Hippocampal formation (tissue), 2 donors: ENCODE results near the gene MYMX.
A peak's percentile ranks its signal among the peaks of the same experiment; 100 is the strongest.
"Not testable (repeated sequence)": the region's sequence is repeated elsewhere in the genome, so short reads cannot be mapped to it uniquely, and the experiment has no call there.

Experiments
- DNase-seq, 2 donors: peaks; one replicate each; lab custom pipeline; 2025; lab: John Stamatoyannopoulos, UW

MYMX gene

DNA sequence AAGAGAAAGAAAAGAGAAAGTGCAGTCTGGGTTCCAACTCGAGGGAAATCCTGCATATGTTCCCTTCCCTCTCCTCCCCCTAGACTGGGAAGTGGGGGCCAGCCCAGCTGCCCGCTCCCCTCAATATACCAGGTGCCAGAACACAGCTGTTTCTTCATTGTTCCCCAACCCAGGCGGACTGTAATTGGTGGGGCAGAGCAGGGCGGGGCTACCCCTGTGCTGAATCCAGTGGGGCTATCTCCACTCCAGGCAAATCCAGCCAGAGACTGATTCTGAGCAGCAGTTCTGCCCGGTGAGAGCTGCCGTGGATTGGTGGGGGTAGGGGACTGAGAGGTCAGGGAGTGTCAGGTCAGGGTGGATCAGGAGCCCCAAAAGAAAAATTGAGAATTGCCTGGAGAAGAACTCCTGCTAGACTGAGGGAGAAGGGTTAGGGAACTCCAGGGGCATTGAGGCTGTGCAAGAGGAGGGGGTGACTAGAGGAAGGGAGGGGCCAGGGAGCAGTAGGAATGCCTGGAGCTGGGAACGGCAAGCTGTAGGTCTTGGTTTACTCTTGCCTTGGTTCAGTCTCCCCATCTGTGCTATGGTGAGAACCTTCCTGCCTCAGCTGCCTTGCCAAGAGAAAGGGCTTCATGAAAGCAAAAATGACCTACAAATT lies at the start of gene MYMX:
Gene MYMX (plus strand): TSS at position 250 of the 655 bp plus-strand sequence. CDS start 546 bp downstream, outside the sequence.
- DNase-seq: no peak

DNA sequence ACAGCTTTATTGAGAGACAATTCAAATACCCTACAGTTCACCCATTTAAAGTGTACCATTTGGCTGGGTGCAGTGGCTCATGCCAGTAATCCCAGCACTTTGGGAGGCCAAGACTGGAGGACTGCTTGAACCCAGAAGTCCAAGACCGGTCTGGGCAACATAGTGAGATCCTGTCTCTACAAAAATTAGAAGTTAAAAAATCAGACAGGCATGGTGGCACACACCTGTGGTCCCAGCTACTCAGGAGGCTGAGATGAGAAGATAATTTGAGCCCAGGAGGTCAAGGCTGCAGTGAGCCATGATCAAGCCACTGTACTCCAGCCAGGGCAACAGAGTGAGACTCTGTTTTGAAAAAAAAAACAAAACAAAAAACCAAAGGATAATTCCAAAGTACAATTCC lies 49.2 kb upstream of the MYMX start:
- DNase-seq: no peak

DNA sequence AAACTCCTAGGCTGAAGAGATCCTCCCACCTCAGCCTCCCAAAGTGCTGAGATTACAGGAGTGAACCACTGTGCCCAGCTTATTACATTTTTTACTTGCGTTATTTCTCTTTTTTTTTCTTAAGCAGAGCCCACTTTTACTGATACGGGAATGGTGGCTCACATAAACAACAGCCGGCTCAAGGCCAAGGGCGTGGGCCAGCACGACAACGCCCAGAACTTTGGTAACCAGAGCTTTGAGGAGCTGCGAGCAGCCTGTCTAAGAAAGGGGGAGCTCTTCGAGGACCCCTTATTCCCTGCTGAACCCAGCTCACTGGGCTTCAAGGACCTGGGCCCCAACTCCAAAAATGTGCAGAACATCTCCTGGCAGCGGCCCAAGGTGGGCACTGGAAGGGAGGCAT lies 47.6 kb upstream of the MYMX start:
- no peak for DNase-seq

DNA sequence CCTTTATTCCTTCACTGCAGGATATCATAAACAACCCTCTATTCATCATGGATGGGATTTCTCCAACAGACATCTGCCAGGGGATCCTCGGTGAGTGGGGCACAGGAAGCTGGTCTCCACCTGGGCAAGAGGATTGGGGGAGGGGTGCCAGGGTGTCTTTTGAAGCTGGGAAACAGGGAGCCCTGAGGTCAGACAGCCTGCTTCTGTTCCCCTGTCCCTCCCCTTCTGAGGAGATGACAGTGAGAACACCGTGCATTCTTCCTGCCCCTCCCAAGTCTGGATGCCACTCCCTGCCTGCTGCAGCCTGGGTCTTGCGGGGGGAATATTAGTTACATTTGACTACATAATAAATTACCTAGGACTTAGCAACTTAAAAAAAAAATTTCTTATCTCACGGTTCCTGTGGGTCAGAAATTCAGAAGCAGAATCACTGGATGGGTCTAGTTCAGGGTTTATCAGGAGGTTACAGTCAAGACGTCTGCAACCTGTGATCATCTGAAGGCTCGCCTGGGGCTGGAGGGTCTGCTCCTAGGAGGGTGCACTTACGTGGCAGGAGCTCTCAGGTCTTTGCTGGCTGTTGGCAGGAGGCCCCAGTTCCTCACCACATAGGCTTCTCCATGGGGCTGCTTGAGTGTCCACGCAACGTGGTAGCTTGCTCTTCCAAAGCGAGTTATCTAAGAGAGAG lies 46.7 kb upstream of the MYMX start:
- no peak for DNase-seq

DNA sequence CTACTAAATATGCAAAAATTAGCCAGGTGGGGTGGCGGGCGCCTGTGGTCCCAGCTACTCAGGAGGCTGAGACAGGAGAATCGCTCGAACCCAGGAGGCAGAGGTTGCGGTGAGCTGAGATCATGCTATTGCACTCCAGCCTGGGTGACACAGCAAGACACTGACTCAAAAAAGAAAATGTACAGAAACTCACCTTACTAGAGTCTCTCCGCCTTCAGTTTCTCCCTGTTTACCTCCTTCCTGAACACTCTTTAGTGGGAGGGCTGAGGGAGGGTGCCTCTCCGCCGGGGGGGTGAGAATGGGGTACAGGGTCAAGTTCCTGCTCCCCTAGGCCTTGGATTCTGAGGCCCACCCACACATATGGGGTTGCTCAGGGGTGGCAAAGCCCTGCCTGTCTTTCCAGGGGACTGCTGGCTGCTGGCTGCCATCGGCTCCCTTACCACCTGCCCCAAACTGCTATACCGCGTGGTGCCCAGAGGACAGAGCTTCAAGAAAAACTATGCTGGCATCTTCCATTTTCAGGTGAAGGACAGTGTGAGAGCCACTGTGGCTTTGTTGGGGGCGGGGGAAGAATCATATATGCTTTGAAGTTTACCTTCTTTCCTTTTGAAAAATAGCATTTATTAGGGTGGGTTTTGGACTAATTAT lies 44.7 kb upstream of the MYMX start:
- no peak for DNase-seq

DNA sequence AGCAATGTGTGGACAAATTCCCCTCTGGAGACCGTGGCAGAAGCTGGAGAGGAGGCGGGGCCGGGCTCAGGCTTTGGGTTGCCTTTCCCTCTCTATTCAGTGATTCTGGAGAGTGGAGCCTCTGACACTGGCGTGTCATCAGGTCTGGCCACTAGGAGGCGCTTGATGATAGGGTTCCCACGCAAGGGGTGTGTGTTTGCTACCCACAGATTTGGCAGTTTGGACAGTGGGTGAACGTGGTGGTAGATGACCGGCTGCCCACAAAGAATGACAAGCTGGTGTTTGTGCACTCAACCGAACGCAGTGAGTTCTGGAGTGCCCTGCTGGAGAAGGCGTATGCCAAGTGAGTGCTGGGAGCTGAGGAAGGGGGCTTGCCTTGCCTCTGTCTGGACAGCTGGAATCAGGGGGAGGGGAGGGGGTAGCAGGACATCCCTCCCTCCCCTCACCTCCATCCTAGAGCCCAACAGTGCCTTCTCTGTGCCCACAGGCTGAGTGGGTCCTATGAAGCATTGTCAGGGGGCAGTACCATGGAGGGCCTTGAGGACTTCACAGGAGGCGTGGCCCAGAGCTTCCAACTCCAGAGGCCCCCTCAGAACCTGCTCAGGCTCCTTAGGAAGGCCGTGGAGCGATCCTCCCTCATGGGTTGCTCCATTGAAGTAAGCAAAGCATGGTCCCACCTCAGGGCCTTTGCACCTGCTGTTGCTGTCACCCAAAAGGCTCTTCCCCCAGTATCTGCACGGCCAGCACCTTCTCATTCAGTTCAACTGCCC lies 43.8 kb upstream of the MYMX start:
- peak; percentile 53 to 62 for DNase-seq

DNA sequence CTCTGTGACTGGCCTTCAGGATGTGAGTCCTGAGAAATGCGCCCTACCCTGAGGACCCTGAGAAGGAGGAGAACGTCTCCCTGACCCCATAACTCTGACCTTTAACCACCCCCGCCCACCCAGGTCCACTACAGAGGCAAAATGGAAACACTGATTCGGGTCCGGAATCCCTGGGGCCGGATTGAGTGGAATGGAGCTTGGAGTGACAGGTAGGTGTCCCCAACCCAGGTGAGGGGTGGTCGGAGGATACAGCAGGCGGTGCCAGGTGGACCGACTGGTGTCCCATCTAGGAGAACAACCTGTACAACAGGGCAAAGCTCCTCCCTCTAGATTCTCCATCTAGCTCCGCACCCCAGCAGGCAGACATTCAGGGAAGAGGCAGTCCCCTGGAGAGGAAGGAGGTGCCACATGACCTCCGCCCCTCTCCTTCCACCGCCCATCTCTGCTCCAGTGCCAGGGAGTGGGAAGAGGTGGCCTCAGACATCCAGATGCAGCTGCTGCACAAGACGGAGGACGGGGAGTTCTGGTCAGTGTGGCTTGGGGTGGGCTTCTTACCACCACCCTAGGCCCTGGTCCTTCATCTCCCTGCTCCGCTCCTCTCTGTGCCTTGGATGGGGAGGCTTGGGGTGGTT lies 40.5 kb upstream of the MYMX start:
- no peak for DNase-seq

DNA sequence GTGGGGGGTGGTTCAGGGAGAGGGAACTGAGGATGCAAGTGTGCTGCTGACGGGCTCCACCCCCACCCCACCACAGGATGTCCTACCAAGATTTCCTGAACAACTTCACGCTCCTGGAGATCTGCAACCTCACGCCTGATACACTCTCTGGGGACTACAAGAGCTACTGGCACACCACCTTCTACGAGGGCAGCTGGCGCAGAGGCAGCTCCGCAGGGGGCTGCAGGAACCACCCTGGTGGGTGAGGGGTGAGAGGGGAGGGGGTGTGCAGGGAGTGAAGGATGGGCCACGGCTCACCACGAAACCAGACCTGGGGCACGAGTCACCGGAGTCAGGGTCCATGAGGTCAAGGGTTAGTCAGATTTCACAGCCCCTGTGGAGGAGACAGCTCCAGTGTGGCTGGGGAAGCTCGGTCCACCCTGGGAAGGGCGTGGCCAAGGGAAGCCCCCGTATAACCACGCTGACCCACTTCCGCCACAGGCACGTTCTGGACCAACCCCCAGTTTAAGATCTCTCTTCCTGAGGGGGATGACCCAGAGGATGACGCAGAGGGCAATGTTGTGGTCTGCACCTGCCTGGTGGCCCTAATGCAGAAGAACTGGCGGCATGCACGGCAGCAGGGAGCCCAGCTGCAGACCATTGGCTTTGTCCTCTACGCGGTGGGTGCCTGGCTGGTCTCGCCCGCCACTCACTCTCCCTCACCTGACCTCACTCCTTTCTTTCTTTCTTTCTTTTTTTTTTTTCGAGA lies 39.8 kb upstream of the MYMX start:
- no peak for DNase-seq

DNA sequence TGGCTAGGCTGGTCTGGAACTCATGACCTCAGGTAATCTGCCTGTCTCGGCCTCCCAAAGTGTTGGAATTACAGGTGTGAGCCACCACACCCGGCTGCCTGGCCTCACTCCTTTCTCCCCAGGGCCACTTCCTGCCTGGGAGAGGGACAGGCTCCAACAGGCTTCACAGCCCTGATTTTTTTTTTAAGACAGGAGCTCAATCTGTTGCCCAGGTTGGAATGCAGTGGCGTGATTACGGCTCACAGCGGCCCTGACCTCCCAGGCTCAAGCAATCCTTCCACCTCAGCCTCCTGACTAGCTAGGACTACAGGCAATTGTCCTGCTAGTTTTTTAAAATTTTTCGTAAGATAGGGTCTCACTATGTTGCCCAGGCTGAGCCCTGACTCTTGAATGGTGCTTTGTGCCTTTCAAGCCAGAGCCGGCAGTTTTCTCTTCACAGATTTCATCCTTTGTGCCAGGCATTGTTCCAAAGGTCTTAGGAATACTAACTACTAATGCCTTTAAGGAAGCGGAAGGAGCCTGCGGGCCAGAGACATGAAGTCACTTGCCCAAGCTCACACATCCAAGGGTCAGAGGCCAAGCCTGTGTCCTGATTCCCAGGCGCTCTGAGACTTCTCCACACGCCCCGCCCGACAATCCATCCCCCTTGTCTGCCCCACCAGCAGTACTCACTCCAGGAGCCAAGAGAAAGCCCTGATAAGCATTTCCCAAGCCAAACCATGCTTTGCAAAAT lies 38.9 kb upstream of the MYMX start:
- DNase-seq: no peak

DNA sequence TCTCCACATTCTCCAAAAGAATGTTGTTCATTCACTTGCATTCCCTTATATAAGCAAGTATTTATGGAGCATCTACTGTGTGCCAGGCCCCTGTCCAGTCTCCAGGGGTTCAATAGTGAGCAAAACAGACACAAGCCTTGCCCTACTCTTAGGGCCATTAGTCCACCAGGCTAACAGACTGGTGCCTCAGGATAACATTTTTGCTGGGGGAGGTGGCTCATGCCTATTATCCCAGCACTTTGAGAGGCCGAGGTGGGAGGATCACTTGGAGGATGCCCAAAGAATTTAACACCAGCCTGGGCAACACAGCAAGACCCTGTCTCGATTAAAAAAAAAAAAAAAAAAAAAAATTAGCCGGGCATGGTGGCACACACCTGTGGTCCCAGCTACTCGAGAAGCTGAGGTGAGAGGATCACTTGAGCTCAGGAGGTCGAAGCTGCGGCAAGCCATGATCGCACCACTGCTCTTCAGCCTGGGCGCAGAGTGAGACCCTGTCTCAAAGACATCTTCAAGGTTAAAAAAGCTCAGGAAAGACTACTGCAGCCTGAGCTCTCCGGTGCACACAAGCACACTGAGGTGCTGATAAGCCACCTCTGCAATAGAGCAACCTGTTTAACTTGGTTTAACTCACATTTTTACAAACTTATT lies 38.2 kb upstream of the MYMX start:
- no peak for DNase-seq

DNA sequence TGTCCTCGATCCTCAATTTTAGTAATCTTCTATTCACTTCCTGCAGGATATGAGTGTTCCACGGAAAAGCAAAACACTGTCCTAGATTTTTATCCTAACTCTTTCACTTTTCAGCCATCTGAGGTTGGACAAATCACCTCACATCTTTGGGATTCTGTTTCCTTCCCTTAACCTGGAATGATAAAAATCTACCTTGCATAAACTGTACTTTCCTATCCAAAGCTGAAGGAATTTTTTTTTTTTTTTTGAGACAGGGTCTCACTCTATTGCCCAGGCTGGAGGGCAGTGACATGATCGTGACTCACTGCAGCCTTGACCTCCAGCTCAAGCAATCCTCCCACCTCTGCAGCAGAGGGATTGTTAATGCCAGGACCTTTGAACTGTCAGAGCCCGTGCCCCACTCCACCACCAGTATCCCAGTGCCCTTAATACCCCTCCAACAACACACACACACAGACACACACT lies 37.6 kb upstream of the MYMX start:
- no peak for DNase-seq

DNA sequence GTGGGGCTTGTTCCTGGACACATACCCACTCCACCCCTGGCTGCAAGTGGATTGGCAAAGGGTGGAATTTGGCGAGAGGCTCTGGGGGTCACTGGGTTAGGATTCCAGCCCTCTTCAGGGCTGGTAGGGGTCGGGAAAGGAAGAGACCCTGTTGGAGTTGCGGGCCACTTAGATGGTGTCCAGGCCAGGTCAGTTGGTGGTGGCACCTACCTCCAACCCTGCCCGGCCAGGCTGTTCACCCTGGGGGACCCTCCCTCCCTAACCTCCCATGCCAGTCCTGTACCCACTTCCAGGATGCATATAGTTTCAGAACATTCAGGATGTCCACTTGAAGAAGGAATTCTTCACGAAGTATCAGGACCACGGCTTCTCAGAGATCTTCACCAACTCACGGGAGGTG lies 37.1 kb upstream of the MYMX start:
- no peak for DNase-seq

DNA sequence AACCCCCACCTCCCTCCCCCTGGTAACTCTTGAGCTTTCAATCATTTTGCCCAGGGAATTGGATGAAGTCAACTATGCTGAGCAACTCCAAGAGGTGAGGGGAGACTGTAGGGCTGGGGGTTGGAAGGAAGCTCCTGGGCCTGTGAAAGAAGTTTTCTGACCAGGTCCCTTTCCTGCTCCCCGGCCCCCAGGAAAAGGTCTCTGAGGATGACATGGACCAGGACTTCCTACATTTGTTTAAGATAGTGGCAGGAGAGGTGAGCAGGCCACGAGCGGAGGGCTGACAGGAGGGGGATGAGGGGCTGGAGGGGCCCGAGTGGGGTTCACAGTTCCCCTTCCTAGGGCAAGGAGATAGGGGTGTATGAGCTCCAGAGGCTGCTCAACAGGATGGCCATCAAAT lies 36.3 kb upstream of the MYMX start:
- DNase-seq: no peak

DNA sequence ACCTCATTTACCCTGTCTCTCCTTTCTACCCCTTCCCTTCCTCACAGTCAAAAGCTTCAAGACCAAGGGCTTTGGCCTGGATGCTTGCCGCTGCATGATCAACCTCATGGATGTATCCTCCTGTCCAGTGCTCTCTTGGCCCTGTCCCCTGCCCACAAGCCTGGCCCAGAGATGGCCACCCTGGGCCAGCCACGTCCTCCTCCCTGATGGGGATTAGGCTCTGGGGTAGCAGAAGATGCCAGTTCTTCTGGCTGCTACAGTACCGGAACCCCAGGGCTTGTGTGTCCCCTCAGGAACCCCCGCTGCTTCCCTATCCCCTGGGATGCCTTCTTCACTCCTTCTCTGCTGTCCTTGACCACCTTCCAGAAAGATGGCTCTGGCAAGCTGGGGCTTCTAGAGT lies 35.8 kb upstream of the MYMX start:
- DNase-seq: no peak

DNA sequence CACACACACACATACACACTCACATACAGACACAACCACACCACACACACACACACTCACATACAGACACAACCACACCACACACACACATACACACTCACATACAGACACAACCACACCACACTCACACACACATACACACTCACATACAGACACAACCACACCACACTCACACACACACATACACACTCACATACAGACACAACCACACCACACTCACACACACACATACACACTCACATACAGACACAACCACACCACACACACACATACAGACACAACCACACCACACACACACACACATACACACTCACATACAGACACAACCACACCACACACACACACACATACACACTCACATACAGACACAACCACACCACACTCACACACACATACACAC lies 34.9 kb upstream of the MYMX start:
- not testable (repeated sequence) for DNase-seq

DNA sequence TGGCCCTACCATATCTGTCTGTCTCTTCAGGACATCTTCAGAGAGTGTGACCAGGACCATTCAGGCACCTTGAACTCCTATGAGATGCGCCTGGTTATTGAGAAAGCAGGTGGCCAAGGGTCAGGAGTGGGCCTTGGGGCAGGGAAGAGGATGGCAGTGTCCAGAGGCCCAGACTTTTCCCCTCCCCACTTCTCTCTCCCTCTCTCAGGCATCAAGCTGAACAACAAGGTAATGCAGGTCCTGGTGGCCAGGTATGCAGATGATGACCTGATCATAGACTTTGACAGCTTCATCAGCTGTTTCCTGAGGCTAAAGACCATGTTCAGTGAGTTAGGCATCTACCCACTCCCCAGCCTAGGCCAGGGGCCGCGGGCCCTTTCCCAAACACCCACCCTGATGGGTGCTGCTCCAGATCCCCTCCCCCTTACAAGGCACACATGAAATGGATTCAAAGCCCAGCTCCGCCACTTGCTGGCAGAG lies 33.8 kb upstream of the MYMX start:
- no peak for DNase-seq

DNA sequence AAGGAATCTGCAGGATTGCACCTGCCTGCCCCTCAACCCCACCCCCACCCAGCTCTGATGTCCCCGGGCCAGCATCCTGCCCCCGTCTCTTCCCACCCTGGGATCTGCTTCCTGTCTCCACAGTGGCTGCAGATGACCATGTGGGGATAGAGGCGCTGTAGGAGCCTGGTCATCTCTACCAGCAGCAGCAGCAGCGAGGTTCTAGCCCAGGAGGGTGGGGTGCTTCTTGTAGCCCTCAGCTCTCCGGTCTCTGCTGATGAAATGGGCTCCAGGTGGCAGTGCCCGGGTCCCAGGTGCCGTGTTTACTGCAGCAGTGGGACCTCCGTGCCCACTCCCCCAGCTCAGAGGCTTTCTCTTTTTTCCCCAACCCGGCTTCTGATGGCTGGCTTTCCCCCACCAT lies 32.9 kb upstream of the MYMX start:
- no peak for DNase-seq

DNA sequence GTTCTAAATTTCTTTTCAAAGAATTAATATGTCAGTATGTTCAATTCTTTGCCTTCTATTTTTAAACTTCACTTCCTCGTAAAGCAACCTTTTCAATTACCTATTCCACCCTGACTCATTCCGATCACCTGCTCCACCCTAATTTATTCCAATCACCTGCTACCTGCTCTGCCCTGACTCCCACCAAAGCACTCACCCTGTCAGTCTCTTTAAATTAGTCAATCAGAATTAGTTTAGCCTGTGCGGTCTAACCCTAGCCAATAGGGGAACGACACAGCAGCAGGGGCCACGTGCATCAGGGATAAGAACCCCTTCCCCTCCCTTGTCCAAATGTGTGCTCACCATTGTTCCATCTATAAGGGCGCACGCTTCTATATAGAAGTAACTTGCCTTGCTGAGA lies 31.4 kb upstream of the MYMX start:
- DNase-seq: not testable (repeated sequence)

DNA sequence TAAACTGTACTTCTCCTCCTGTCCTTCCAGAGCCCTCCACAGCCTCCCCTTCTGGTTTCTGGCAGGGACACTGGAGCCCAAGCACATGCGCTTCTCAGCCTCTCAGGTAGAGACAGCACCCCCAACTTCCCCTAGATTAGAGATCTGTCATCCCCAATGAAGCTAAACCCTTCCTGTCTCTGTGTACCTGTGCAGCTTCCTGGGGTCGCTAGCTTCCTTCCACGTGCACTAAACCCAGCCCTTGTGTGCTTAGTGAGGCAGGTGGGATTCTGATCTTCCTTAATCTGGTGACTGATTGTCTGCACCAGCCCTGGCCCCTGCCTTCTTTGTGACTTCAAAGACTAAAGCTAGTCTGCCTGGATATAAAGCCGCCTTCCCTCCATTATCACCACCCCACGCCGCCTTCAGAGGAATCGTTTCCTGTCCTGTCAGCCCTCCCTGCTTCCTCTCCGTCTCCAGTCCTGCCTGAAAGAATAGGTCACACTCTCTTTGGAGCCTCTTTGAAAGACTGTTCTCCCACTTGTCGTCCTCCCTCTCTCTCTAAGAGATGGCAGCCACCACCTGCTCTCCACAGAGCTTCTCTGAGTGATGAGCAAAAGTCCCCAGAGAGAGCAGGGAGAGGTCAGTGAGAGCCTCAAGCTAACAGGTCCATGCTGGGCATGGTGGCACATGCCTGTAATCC lies 30.6 kb upstream of the MYMX start:
- DNase-seq: no peak
